GM23338 (cell line): Measurements from ENCODE around the gene KCNQ5.

Source experiments
- CREB1 ChIP-seq: fragments of 250-450 bp; sonication (Bioruptor Pico); IDR thresholded peaks from 2 replicates; pipeline ENCODE4 v1.5.0; 2020; ENCODE audit warnings: low read depth, mild to moderate bottlenecking, moderate library complexity
- EZH2 ChIP-seq: fragments of 200-600 bp; sonication (generic); IDR thresholded peaks from one replicate; pipeline ENCODE4 v1.8.0; 2017; ENCODE audit warnings: antibody characterized with exemption, mild to moderate bottlenecking, low read depth; ENCODE audit not compliant: unreplicated experiment
- EZH2phosphoT487 ChIP-seq: fragments of 200-600 bp; sonication (generic); IDR thresholded peaks from one replicate; pipeline ENCODE4 v1.8.1; 2018; ENCODE audit warnings: antibody characterized with exemption; ENCODE audit not compliant: unreplicated experiment
- JUNB ChIP-seq: IDR thresholded peaks from one replicate; pipeline ENCODE4 v1.6.1; 2016; ENCODE audit warnings: antibody characterized with exemption; ENCODE audit not compliant: unreplicated experiment
- NANOG ChIP-seq: IDR thresholded peaks from 2 replicates; pipeline ENCODE4 v1.6.1; 2016; ENCODE audit warnings: antibody characterized with exemption, borderline replicate concordance
- POLR2AphosphoS5 ChIP-seq: IDR thresholded peaks from 2 replicates; pipeline ENCODE4 v1.6.1; 2016; ENCODE audit warnings: antibody characterized with exemption, low read depth
- STAT1 ChIP-seq: IDR thresholded peaks from one replicate; pipeline ENCODE4 v1.6.1; 2016; ENCODE audit warnings: antibody characterized with exemption; ENCODE audit not compliant: unreplicated experiment
- TF ChIP-seq, protein P1 (sequence below), 2 experiments: fragments of 200-600 bp in 1 of 2; sonication (generic) in 1 of 2; conservative IDR thresholded peaks; 2 replicates each; pipeline versions ENCODE4 v1.5.1 to v1.6.1; 2016 to 2017; ENCODE audit warnings: antibody characterized with exemption in 2 of 2, low read depth in 2 of 2, mild to moderate bottlenecking in 2 of 2, moderate library complexity in 1 of 2
- TF ChIP-seq, protein P2 (sequence below): IDR thresholded peaks from 2 replicates; pipeline ENCODE4 v1.6.1; 2016; ENCODE audit warnings: antibody characterized with exemption
- TF ChIP-seq, protein P3 (sequence below): IDR thresholded peaks from one replicate; pipeline ENCODE4 v1.6.1; 2018; ENCODE audit warnings: antibody characterized with exemption; ENCODE audit not compliant: unreplicated experiment

DNA sequence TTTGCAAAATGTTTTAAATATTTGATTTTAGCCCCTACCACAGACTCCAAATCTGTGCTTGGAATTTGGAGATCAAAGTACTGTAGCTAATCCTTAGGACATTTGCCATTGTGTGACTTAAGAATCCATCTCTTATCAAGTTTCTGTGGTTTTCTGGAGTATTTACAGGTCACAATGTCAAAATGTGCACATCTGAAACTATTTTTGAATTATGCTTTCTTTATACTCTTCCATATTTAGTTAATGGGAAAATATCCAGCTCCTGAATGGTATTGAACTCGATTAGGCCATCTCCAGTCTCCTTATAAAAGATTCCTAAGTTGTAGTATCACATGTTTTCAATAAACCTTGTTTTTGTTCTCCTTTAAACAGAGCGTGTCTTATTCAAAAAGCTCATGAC, 441.0 kb downstream of the KCNQ5 start:
- TF ChIP-seq, protein P1, sequence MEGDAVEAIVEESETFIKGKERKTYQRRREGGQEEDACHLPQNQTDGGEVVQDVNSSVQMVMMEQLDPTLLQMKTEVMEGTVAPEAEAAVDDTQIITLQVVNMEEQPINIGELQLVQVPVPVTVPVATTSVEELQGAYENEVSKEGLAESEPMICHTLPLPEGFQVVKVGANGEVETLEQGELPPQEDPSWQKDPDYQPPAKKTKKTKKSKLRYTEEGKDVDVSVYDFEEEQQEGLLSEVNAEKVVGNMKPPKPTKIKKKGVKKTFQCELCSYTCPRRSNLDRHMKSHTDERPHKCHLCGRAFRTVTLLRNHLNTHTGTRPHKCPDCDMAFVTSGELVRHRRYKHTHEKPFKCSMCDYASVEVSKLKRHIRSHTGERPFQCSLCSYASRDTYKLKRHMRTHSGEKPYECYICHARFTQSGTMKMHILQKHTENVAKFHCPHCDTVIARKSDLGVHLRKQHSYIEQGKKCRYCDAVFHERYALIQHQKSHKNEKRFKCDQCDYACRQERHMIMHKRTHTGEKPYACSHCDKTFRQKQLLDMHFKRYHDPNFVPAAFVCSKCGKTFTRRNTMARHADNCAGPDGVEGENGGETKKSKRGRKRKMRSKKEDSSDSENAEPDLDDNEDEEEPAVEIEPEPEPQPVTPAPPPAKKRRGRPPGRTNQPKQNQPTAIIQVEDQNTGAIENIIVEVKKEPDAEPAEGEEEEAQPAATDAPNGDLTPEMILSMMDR (conservative IDR thresholded peaks at IDR 0.05; ENCODE audit: low read depth in 2 of 2) = no peak
- TF ChIP-seq EZH2phosphoT487 (no peak), CREB1 (CRISPR knock-in tag) (no peak), NANOG (no peak), POLR2AphosphoS5 (no peak), STAT1 (no peak), JUNB (no peak), EZH2 (no peak)
- TF ChIP-seq, protein P2, sequence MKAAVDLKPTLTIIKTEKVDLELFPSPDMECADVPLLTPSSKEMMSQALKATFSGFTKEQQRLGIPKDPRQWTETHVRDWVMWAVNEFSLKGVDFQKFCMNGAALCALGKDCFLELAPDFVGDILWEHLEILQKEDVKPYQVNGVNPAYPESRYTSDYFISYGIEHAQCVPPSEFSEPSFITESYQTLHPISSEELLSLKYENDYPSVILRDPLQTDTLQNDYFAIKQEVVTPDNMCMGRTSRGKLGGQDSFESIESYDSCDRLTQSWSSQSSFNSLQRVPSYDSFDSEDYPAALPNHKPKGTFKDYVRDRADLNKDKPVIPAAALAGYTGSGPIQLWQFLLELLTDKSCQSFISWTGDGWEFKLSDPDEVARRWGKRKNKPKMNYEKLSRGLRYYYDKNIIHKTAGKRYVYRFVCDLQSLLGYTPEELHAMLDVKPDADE = no peak
- TF ChIP-seq, protein P3, sequence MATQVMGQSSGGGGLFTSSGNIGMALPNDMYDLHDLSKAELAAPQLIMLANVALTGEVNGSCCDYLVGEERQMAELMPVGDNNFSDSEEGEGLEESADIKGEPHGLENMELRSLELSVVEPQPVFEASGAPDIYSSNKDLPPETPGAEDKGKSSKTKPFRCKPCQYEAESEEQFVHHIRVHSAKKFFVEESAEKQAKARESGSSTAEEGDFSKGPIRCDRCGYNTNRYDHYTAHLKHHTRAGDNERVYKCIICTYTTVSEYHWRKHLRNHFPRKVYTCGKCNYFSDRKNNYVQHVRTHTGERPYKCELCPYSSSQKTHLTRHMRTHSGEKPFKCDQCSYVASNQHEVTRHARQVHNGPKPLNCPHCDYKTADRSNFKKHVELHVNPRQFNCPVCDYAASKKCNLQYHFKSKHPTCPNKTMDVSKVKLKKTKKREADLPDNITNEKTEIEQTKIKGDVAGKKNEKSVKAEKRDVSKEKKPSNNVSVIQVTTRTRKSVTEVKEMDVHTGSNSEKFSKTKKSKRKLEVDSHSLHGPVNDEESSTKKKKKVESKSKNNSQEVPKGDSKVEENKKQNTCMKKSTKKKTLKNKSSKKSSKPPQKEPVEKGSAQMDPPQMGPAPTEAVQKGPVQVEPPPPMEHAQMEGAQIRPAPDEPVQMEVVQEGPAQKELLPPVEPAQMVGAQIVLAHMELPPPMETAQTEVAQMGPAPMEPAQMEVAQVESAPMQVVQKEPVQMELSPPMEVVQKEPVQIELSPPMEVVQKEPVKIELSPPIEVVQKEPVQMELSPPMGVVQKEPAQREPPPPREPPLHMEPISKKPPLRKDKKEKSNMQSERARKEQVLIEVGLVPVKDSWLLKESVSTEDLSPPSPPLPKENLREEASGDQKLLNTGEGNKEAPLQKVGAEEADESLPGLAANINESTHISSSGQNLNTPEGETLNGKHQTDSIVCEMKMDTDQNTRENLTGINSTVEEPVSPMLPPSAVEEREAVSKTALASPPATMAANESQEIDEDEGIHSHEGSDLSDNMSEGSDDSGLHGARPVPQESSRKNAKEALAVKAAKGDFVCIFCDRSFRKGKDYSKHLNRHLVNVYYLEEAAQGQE = no peak
